Neural cell (in vitro differentiated cells): Measurements from ENCODE around the gene KRTAP13-4.

ENCODE experiments used
- CTCF ChIP-seq: fragments of 450-650 bp; IDR thresholded peaks from 2 replicates; pipeline ENCODE4 v1.5.1; 2014; ENCODE audit warnings: antibody characterized with exemption, mild to moderate bottlenecking, moderate library complexity; ENCODE audit not compliant: poor library complexity, severe bottlenecking
- EP300 ChIP-seq: fragments of 450-650 bp; conservative IDR thresholded peaks from 2 replicates; pipeline ENCODE4 v1.6.1; 2014; ENCODE audit warnings: antibody characterized with exemption, mild to moderate bottlenecking, moderate library complexity; ENCODE audit not compliant: poor library complexity, severe bottlenecking
- EZH2 ChIP-seq: fragments of 200-600, 300-800 bp; shearing (Covaris generic), sonication (generic); IDR thresholded peaks from 2 replicates; pipeline ENCODE4 v1.6.1; 2014; ENCODE audit warnings: antibody characterized with exemption, low read length, borderline replicate concordance, mild to moderate bottlenecking; ENCODE audit not compliant: insufficient read depth, poor library complexity, severe bottlenecking
- POLR2AphosphoS5 ChIP-seq: IDR thresholded peaks from 2 replicates; pipeline ENCODE4 v1.6.1; 2012
- RAD21 ChIP-seq: fragments of 450-650 bp; conservative IDR thresholded peaks from 2 replicates; pipeline ENCODE4 v1.6.1; 2014; ENCODE audit warnings: antibody characterized with exemption, mild to moderate bottlenecking, moderate library complexity
- SMC3 ChIP-seq: fragments of 450-650 bp; conservative IDR thresholded peaks from 2 replicates; pipeline ENCODE4 v1.6.1; 2014; ENCODE audit warnings: antibody characterized with exemption, mild to moderate bottlenecking, moderate library complexity; ENCODE audit not compliant: poor library complexity
- TAF1 ChIP-seq: IDR thresholded peaks from 2 replicates; pipeline ENCODE4 v1.6.1; 2012; ENCODE audit warnings: low read depth

GRCh38 chr21:30478004-30478403 lies 48.0 kb downstream of the KRTAP13-4 start:
- TF ChIP-seq CTCF (no peak), EP300 (no peak), EZH2 (no peak), POLR2AphosphoS5 (no peak), SMC3 (no peak), TAF1 (no peak), RAD21 (no peak)
